ENCODE results near the gene CEP170.

The CEP170 gene

DNA sequence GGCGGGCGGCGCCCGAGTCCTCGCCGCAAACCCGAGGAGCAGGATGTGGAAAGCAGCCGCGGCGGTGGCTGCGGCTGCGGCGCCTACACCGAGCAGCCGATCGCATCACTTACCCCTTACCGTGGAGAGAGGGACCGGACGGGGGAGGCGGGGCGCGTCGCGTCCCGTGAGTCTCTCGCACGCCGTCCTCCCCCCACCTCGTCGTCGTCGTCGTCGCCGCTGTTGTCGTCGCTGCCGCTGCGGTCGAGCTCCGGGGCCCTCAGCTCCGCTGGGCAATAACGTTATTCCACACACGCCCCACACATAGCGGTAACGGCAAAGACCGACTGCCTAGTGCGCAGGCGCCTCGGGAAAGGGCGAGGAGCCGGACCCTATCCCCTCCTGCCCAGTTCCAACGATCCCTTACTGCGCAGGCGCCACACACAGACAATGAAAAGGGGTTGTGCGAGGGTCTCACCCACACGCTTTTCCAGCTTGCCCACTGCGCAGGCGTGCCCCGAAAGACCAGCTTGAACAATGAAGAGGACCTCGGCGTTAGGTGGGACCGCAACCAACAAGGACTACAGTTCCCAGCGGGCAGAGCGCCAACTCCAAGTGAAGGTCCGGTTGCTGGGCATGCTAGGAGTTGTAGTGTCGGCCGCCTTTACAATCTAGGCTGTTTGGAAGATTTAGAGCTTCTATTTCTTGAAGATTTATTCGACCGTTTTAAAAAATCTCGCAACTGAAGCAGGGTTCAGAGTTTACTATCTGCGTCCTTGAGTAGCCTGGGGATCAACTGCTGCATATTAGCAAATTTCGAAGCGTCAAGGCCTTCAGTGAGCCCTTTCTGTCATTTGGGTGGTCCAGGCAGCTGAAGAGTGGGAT, at the start of gene CEP170:
CEP170 (minus strand) TSS at position 355 of the 864 bp plus-strand sequence. CDS start 30,001 bp downstream, outside the sequence.
- DNase-seq = peak; percentile 79

- DNase-seq = no peak
Observed at GRCh38 chr1:243301059-243301458, 46.0 kb upstream of the CEP170 start.

GRCh38 chr1:243299069-243299468, 44.0 kb upstream of the CEP170 start:
- DNase-seq = no peak

DNA sequence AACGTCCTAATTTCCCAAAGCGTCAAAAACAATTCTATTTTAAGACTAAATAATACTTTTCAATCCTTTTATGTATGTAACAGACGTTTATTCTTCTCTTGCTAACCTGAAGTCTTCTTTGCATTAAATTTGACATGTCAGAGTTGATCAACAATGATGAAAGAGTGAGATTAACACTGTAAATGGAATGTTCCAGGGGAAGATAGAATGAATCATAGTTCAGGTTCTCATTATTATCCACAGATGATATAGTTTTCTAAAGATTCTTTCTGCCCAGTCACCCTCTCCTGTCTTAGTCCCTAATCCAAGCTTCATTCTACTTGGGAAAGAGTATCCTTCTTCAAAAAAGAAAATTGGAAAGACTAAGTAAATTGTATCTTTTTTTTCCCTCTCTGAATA, 39.6 kb upstream of the CEP170 start:
- DNase-seq = no peak

- DNase-seq = no peak
Observed at GRCh38 chr1:243293941-243294722, 39.1 kb upstream of the CEP170 start.

GRCh38 chr1:243292117-243292516, 37.0 kb upstream of the CEP170 start:
- DNase-seq = no peak

- DNase-seq = no peak
Observed at GRCh38 chr1:243291292-243291691, 36.2 kb upstream of the CEP170 start.

DNA sequence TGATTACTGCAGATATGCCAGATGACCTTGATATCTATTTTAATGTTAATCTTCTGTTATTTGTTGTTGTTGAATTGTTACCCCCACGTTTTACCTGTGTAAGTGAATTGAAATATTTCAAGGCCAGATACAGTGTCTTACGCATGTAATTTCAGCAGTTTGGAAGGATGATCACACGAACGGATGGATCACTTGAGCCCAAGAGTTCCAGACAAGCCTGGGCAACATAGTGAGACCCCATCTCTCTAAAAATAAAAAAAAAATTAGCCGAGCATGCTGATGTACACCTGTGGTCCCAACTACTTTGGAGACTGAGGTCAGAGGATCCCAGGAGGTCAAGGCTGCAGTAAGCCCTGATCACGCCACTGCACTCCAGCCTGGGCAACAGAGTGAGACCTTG, 33.0 kb upstream of the CEP170 start:
- no peak for DNase-seq

DNA sequence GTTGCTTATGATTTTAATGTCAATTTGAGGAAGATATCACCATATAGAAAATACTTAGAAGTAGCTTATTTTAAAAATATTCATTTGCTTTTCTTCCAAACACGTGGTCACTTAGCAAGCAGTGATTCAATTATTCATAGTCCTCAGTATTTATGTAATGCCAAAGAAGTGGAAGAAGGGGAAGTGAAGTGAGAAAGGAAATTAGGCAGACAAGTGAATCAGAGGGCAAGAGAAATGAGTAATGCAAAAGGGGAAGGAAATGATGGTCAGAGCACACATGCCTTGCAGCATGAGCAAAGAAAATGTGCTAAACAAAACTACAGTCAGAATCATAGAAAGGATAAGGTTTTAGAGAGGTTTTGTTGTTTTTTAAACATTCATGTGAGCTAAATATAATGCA, 32.6 kb upstream of the CEP170 start:
- no peak for DNase-seq

DNA sequence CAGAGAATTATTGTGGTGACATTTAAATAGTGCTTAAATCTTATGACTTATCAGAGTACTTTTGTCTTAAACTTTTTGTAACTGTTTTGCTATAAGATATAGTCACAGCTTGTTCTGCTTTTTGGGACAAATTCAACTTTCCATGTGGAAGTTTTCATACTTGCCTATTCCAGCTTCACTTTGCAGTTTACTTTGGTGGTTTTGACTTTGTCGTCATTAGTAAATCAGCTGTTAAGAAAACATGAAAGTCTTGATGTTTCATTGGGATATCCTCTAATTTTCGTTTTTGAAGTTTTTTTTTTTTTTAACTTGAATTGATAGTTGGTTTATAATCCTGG, 32.0 kb upstream of the CEP170 start:
- DNase-seq = no peak

- no peak for DNase-seq
Observed at GRCh38 chr1:243286409-243287122, 31.5 kb upstream of the CEP170 start.

- no peak for DNase-seq
Observed at GRCh38 chr1:243281672-243282071, 26.6 kb upstream of the CEP170 start.

DNA sequence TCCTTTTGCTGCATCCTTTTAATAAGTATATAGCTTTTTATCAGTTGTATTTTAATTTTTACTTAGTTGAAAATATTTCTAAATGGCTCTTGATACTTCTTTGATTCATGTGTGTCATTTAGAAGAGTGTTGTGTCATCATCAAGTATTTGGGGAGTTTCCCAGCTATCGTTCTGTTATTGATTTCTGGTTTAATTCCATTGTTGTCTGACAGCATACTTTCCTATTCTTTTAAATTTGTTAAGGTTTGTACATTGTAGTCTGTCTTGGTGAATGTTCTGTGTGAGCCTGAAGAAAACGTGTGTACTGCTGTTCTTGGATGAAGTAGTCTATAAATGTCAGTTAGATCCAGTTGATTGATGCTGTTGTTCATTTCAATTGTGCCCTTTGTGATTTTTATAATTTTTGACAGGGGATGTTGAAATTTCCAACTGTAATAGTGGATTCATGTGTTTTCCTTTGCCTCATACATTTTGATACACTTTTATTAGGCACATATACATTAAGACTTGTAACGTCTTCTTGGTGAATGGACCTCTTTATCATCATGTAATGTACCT, 25.6 kb upstream of the CEP170 start:
- no peak for DNase-seq

GRCh38 chr1:243275316-243275715, 20.2 kb upstream of the CEP170 start:
- no peak for DNase-seq

- DNase-seq = no peak
Observed at GRCh38 chr1:243273945-243274344, 18.9 kb upstream of the CEP170 start.

DNA sequence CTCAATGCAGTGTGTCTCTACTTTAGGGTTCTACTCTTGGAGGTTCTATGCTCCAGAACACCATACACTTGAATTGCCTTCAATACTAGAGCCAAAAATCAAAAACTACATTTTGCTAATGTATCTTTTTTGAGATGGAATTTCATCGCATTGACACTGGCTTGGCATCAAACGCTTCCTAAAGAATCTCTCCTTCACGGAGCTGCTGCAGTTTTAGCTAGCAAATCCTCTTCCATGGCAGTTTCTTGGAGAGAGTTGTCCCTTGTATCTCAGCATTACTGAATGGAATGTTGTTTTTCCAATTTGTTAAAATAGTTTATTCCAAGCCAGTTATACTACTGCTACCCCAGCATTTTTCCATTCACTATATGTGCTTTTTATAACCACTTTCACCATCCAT, 18.4 kb upstream of the CEP170 start:
- no peak for DNase-seq

- no peak for DNase-seq
Observed at GRCh38 chr1:243272401-243272800, 17.3 kb upstream of the CEP170 start.

GRCh38 chr1:243271996-243272395, 16.9 kb upstream of the CEP170 start:
- DNase-seq = no peak

DNA sequence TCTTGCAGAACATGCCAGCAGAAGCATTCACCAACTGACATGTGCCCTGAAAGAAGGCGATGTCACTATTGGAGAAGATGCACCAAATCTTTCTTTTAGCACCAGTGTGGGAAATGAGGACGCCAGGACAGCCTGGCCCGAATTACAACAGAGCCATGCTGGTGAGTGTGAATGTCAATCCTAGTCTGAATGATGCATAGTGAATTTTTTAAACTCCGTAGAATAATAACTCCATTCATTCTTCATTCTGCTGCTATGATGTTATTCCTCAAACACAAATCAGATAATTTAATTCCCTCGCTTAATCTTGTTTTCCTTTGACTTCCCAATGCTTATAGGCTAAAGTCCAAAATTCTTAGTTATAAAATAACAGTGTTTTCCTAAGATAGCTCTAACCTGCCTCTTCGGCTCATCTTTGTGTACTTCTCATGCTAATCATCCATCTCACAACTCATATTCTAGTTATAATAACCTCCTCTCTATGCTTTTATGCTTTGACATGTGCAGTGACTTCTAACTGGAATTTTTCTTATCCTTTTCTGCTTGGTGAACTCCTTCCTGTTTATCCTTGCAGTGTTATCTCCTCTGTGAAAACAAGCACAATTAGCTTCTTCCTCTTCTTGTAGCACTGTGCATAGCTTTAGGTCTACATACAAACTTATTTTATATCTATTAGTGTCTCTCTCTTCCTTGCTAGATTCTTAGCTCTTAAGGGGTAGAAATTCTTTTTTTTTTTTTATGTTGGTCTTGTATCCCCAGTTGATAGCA, 15.2 kb upstream of the CEP170 start:
- no peak for DNase-seq

DNA sequence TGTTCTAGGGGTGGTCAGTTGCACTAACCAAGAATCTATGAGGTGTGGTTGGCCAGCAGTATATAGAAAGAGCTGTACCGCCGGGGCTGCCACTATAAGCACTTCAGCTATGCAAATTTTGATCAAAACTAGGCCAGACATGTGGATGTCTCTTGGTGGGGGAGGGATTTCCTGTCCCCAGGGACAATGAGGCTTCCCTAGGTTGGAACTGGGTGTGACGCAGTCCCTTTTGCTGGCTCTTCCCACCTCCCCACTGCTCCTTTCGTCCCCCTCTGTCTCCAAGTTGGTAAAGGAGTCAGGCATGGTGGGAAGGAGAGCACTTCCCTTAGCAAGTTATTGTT, 14.3 kb upstream of the CEP170 start:
- DNase-seq = no peak

DNA sequence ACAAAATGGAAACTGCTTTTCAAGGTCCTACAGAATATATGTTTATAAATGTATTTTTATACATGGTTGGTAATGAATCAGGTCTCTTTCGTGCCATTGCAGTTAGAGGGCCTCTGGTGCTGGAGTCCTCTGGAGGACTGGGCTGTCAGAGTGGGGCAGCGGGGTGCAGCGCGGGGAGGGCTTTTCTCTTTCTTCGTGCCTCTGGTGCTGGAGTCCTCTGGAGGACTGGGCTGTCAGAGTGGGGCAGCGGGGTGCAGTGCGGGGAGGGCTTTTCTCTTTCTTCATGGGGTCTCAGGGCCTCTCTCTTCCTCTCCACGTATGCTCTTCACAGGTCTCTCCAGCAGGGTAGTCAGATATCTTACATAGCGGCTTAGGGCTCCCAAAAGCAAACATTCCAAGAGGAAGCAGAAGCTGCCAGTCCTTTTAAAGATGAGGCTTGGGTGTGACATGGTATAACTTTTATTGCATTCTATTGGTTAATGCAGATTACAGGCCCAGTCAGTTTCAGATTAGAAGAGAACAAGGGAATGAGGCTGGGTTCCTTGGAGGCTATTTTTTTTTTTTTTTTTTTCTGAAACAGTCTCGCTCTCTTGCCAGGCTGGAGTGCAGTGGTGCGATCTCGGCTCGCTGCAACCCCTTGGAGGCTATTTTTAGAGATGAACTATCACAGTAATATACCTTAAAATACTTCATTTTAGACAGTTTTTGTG, 13.8 kb upstream of the CEP170 start:
- no peak for DNase-seq
